GM21381 (cell line): ENCODE results near the gene CEACAM16.
"Not testable (repeated sequence)": the region's sequence is repeated elsewhere in the genome, so short reads cannot be mapped to it uniquely, and the experiment has no call there.

ENCODE experiments used
- ATAC-seq: cut with Tn5 transposase; IDR thresholded peaks from one replicate; pipeline ENCODE4 v1.9.1; 2021; ENCODE audit warnings: mild to moderate bottlenecking, moderate library complexity; ENCODE audit not compliant: unreplicated experiment

Gene CEACAM16

DNA sequence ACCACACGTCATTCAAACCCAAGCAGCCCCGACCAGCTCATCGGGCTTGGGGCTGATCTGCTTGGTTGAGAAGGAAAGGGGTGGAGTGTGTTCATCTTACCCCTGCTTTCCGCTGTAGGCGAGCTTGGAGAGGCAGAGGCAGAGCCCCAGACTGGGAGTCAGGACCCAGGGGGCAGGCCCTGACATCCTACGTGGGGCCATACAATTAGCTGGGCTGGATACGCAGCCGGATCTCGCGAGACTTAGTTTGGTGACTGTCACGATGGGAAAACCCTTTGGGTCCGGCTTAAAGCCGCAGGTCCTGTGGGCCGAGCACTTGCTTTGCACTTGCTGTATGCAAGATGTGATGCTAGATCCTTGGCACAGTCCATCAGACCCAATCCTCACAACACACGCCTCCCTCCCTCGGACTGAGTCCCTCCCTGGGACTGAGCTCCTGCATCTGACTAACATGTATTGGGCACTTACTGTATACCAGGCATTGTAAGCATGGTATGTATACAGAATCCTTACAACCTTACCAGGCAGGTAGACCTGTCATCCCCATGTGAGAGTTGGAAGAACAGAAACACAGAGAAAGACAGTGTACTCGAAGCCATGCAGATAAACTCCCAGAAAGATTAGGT lies 3.7 kb downstream of the CEACAM16 start:
- no peak for ATAC-seq

DNA sequence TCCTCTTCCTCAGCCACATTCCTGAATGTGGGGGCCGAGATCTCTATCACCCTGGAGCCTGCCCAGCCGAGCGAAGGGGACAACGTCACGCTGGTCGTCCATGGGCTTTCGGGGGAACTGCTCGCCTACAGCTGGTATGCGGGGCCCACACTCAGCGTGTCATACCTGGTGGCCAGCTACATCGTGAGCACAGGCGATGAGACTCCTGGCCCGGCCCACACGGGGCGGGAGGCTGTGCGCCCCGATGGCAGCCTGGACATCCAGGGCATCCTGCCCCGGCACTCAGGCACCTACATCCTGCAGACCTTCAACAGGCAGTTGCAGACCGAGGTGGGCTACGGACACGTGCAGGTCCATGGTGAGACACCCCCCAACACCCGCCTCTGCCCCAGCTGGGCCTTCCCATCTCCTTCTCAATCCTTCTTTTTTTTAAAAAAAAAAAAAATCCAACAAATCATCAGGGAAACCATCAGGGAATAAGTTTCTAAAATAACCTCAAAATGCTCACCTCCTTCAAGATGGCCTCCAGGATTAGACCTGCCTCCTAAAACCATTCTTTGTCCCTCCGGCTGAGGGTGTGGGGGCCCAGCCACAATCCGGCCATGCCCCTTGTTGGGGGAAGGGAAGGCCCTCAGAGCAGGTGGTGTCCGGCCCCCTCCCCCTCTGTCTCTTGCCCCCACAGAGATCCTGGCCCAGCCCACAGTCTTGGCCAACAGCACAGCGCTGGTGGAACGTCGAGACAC lies 4.6 kb downstream of the CEACAM16 start:
- ATAC-seq, result no peak

DNA sequence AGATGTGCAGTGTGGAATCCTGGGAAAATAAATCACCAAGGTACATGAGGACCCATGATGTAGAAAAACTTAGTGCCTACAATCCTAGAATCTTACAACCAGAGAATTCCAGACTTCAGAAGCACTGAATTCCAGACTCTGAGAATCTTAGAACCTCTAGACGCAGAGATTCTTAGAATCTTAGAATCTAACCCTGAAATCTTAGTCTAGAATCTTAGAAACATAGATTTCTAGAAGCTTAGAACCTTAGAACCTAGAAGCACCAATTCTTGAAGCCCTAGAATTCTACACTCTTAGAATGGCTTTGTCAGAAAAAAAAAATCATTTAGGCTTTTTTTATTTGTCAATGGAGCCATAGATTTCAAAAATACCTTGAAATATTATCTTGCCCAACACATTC lies 6.0 kb downstream of the CEACAM16 start:
- ATAC-seq, result no peak

DNA sequence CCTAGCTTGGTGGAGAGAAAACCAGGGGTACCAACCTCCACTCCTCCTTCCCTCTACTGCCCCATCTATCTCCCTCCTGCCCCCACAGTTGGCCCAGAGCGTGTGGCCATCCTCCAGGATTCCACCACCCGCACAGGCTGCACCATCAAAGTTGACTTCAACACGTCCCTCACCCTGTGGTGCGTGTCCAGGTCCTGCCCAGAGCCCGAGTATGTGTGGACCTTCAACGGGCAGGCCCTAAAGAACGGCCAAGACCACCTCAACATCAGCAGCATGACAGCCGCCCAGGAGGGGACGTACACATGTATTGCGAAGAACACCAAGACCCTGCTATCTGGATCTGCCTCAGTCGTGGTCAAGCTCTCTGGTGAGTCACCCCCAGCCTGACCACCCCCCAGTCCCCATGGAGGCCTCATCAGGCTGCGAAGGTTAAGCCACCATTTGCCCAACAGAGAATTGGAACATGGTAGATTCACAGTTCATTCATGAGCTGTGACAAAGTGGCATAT lies 6.6 kb downstream of the CEACAM16 start:
- ATAC-seq, result no peak

DNA sequence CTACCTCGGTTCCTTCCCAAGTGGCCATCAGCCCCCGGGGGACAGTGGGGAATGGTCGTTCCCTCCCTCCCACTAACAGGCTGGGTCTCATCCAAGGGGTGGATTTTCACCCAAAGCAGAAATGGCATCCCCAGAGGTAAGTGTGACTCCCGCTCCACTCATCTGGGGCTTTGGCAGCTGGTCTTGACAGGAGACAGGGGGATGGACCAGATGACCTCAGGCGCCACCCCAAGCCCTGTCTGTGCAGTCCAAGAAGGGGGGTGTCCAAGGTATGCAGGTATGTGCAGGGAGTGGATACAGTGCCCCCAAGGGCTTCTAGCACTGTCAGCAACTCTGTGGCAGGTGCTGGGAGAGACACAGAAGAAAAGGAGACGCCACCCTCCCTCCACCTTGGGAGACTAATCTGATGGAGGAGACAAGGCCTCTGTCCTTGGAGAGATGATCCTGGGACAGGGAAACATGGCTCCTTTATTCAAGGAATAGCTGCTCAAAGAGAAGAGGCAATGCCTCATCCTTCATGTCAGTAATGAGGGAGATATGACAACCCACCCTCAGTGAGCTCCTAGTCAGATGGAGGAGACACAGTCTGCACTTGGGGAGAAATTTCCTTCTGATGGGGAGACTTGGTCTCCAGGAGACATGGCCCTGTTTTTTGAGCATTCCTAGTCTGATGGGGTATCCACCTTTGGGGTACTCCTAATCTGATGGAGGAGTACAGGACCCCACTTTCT lies 7.7 kb downstream of the CEACAM16 start:
- no peak for ATAC-seq

DNA sequence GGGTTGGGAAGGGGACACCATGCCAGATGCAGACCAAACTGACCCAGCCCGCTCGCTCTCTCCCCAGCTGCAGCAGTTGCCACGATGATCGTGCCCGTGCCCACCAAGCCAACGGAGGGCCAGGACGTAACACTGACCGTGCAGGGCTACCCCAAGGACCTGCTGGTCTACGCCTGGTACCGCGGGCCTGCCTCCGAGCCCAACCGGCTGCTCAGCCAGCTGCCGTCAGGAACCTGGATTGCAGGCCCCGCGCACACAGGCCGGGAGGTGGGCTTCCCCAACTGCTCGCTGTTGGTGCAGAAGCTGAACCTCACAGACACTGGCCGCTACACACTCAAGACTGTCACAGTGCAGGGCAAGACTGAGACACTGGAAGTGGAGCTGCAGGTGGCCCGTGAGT lies 8.8 kb downstream of the CEACAM16 start:
- ATAC-seq, result no peak

DNA sequence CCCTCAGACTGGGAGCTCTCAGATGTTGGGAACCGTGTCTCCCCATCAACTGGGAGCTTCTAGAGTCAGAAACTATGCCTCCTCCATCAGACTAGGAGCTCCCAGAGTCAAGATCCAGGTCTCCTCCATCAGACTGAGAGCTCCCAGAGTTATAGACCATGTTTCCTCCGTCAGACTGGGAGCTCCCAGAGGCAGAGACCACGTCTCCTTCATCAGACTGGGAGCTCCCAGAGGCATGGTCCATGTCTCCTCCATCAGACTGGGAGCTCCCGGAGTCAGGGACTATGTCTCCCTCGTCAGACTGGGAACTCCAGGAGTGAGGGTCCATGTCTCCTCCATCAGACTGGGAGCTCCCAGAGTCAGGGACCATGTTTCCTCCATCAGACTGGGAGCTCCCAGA lies 10.0 kb downstream of the CEACAM16 start:
- ATAC-seq, result no peak

DNA sequence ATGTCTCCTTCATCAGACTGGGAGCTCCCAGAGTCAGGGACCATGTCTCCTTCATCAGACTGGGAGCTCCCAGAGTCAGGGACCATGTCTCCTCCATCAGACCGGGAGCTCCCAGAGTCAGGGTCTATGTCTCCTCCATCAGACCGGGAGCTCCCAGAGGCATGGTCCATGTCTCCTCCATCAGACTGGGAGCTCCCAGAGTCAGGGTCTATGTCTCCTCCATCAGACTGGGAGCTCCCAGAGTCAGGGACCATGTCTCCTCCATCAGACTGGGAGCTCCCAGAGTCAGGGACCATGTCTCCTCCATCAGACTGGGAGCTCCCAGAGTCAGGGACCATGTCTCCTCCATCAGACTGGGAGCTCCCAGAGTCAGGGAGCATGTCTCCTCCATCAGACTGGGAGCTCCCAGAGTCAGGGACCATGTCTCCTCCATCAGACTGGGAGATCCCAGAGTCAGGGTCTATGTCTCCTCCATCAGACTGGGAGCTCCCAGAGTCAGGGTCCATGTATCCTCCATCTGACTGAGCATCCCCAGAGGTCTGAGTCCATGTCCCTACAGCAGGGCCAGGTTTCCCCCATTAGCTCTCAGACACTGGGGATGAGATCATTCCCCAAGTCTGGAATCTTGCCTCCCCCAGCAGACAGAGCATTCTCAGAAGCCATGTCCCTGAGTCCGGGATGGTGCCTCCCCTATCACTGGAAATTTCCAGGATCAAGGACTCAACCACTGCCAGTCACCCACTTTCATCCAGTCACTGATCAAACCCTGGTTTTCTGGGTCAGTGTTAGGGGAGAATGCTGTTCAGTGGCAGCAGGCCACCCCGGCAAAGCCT lies 10.7 kb downstream of the CEACAM16 start:
- not testable (repeated sequence) for ATAC-seq

DNA sequence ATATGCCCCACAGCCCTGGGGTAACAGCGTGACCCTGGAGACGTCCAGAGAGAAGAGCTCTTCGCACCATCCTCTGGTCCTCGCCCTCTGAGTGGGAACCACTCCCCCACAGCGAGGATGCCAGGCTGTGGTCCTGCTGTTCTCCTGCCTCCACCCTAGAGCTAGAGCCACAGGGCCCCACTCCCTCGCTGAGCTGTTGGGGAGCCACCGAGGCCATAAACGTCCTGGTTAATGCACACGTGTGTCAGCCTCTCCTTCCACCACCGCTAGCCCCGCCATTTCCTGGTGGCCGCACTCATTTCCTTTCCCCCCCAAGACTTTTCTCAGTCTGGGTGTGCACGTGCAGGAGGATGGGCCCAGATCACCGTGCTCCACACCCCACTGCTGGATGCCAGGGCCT lies 11.5 kb downstream of the CEACAM16 start:
- no peak for ATAC-seq

DNA sequence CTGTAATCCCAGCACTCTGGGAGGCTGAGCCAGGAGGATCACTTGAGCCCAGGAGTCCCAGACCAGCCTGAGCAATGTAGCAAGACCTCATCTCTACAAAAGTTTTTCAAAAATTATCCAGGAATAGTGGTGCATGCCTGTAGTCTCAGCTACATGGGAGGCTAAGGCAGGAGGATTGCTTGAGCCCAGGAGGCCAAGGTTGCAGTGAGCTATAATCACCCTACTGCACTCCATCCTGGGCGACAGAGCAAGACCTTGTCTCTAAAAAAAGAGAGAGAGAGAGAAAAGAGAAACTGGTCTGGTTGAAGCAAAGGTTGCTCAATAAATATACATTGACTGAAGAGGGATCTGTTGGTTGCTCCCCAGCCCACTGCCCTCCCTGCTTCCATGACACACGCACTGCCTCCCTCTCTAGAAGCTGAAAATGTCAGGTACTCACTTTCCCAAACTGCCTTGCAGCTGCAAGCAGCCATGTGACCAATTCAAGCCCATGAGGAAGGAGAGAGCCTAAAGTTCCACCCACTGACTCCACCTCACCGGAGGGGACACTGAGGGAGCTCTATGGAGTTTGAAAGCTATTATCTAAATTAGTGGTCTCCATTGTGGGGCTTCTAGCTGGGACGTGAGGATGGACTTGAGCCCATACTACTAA lies 14.0 kb downstream of the CEACAM16 start:
- no peak for ATAC-seq

DNA sequence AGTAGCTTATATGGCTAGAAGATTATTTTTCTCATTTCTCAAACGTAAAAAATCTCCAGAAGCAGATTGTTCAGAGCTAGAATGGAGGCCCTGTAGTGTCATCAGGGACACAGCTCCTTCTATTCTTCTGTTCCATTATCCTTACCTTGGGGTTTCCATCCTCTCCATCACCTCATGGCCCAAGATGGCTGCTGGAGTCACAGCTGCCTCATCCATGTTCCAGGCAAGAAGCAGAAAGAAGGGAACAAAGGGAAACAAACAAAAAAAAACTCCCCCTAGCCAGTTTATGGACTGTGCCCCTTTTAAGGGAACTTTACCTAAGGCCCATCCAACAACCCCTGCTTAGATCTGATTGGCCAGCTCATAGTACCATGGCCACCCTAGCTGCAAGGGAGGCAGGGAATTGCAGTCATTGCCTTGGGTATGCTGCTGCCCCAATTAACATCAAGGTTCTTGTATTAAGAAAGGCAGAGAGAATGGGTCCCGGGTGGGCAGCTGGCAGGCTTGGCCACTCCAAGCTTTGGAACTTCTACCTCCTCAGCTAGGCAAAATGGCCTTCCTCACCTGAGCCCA lies 15.7 kb downstream of the CEACAM16 start:
- ATAC-seq, result no peak

DNA sequence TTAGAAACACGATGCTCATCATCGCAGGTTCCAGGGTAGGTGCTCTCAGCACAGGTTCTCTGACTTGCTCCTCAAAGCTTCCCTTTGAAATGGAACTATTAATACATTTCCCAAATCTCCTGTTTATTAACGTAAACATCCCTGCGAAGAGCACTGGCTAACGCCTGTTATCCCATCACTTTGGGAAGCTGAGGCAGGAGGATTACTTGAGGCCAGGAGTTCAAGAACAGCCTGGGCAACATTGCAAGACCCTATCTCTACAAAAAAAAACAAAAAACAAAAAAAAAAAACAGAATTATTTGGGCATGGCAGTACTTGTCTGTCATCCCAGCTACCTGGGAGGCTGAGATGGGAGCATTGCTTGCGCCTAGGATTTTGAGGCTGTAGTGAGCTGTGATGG lies 18.7 kb downstream of the CEACAM16 start:
- ATAC-seq, result no peak

DNA sequence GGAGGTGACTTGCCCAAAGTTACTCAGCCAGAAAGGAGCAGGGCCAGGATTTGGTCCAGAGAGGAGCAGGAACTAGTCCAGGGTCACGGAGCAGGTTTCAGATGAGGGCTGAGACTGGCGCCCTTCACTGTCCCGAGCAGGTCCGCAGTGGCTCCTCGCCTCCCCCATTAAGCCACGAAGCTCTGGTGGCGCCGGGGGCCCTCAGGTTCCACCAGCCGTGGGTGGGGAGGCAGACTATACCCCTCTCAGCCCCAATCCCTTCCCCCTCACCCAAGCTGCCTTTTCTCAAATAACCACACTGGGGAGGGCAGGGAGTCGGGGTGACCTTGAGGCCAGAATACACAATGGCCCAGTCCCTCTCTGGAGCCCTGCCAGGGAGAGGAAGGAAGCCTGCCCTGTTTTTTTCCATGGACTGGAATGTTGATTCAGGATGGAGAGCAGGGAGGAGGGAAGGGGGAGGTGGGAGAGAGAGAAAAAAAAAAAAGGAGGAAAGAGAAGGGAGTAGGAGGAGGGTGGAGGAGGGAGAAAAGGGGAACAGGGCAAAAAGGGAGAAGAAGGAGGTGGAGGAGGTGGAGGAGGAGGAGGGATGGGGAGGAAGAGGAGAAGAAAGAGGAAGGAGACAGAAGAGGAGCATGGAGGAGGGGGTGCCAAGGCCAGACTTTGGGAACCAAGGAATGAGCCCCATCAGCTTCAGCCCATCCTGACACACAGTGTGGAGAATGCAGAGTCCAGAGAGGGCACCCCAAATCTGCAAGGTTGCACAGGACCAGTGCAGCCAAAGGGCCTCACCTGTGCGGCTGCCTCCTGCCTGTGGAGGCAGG lies 19.7 kb downstream of the CEACAM16 start:
- ATAC-seq, result no peak

DNA sequence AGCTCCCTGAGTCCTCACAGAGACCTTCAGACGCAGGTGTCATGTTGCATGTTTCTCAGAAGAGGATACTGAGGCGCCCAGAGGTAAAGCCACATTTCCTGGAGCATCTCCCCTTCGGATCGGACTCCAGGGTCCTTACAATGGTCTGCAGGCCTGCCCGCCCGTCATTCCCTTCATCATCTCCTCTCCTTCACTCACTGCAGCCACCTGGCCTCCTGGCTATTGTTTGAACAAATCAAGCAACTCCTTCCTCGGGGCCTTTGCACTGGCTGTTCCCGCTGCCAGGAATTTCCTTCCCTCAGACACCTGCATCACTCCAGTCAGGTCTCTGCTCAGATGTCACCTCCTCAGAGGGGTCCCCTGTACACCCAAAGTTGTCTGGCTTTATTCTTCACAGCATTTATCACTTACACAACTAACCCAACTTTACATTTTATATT lies 20.3 kb downstream of the CEACAM16 start:
- ATAC-seq, result no peak

DNA sequence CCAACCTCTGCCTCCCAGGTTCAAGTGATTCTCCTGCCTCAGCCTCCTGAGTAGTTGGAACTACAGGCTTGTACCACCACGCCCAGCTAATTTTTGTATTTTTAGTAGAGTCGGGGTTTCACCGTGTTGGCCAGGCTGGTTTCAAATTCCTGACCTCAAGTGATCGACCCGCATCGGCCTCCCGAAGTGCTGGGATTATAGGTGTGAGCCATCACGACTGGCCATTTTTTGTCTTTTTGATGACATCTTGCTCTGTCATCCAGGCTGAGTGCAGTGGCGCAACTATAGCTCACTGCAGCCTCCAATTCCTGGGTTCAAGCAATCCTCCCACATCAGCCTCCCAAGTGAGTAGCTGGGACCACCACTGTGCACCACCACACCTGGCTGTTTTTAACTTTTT lies 21.4 kb downstream of the CEACAM16 start:
- ATAC-seq, result not testable (repeated sequence)

DNA sequence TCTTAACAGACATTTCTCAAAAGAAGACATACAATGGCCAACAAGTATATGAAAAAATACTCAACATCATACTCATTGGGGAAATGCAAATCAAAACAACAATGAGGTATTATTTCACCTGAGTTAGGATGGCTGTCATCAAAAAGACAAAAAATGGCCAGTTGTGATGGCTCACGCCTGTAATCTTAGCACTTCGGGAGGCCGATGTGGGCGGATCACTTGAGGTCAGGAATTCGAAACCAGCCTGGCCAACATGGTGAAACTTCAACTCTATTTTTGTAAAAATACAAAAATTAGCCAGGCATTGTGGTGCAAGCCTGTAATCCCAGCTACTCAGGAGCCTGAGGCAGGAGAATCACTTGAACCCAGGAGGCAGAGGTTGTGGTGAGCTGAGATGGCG lies 22.0 kb downstream of the CEACAM16 start:
- ATAC-seq, result no peak

DNA sequence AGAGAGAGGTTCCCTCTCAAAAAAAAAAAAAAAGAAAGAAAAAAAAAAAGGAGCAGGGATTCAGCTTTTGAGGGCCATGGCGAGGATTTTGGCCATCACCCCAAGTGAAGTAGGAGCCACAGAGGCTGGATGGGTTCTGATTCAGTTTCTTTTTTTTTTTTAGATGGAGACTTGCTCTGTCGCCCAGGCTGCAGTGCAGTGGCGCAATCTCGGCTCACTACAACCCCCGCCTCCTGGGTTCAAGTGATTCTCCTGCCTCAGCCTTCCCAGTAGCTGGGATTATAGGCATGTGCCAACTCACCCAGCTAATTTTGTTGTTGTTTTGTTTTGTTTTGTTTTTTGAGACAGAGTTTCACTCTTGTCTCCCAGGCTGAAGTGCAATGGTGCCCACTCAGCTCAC lies 22.4 kb downstream of the CEACAM16 start:
- ATAC-seq, result not testable (repeated sequence)

DNA sequence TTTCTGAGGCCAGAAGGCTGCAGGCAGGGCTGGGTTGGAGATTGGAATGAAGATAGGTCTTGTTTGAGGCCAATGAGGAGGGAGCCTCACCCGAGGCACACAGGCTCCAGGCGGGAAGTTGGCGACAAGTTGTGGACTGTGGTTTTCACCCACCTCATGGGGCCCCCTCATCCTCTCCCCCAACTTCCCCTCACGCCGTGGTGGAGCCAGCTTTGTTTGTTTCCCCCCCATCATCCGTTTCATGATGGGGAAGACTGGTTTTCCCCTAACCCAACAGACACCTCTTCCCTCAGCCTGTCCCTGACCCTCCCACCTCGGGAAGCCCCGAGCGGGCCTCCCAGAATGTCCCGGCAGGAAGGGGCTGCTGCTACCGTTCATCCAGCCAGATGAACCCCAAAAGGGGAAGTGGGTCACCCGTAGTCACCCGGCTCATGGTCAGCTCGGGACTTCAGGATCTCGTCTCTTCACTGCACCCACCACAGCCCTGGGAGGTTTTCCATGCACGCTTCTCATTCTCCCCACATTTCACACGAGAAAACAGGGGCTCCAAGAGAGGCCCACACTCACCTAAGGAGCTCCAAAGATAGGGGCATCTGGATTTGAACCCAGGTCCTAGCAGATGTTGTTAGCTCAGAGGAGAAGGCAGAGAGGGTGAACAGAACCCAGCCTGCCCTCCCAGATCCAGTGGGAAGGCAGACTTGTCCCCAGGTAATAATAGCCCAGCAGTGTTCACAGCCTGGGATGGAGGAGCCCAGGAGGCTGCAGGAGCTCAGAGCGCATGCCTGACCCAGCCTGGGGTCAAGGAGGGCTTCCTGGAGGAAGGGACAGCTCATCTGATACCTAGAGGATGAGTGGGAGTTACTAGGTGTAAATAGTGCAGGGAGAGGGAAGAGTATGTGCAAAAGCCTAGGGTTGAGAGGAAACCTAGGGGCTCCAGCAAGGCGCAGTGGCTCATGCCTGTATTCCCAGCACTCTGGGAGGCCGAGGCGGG lies 23.5 kb downstream of the CEACAM16 start:
- no peak for ATAC-seq
